CD4-positive, alpha-beta T cell treated with Interleukin-15 for 1 hour (primary cell): ENCODE measurements around the gene CD320.
"Not testable (repeated sequence)": the region's sequence is repeated elsewhere in the genome, so short reads cannot be mapped to it uniquely, and the experiment has no call there.

Source experiments
- DNase-seq: peaks from one replicate; pipeline ENCODE4 v3.0.0-alpha.2; 2020

Gene CD320

GRCh38 chr19:8332976-8333766 lies 25.0 kb upstream of the CD320 start:
- no peak for DNase-seq

GRCh38 chr19:8331263-8331845 lies 23.2 kb upstream of the CD320 start:
- DNase-seq, result no peak

GRCh38 chr19:8329996-8330395 lies 21.8 kb upstream of the CD320 start:
- no peak for DNase-seq

- DNase-seq, result no peak
These were observed 17.3 kb upstream of the CD320 start for GRCh38 chr19:8325454-8325853.

GRCh38 chr19:8324186-8325050 lies 16.3 kb upstream of the CD320 start:
- DNase-seq, result no peak

- DNase-seq, result no peak
These were observed 15.6 kb upstream of the CD320 start for GRCh38 chr19:8323781-8324185.

GRCh38 chr19:8322638-8322997 lies 14.5 kb upstream of the CD320 start:
- DNase-seq, result no peak

GRCh38 chr19:8321986-8322637 lies 14.0 kb upstream of the CD320 start:
- DNase-seq, result no peak

GRCh38 chr19:8321067-8321985 lies 13.2 kb upstream of the CD320 start, which contains the start of the genes NDUFA7 and RPS28:
NDUFA7 (minus strand) TSS chr19:8321375; CDS start chr19:8321358, 17 bp downstream.
RPS28 (plus strand) TSS chr19:8321496; CDS start chr19:8321531, 35 bp downstream.
- peak; percentile 96 for DNase-seq

GRCh38 chr19:8320564-8321066 lies 12.5 kb upstream of the CD320 start:
- no peak for DNase-seq

- DNase-seq, result no peak
These were observed 11.8 kb upstream of the CD320 start for GRCh38 chr19:8319807-8320520.

- DNase-seq, result not testable (repeated sequence)
These were observed 10.7 kb upstream of the CD320 start for GRCh38 chr19:8318835-8319234.

GRCh38 chr19:8316351-8317125 lies 8.4 kb upstream of the CD320 start:
- DNase-seq, result no peak

- DNase-seq, result not testable (repeated sequence)
These were observed 7.0 kb upstream of the CD320 start for GRCh38 chr19:8314981-8315640.

- no peak for DNase-seq
These were observed 3.5 kb upstream of the CD320 start for GRCh38 chr19:8311461-8312260.

GRCh38 chr19:8310342-8311055 lies 2.3 kb upstream of the CD320 start:
- DNase-seq, result no peak

GRCh38 chr19:8308891-8309291 lies 733 bp upstream of the CD320 start:
- DNase-seq, result no peak

- no peak for DNase-seq
These were observed 676 bp downstream of the CD320 start for GRCh38 chr19:8307400-8307964.
